Measurements from ENCODE around the gene ULBP3.
"Not testable (repeated sequence)": the region's sequence is repeated elsewhere in the genome, so short reads cannot be mapped to it uniquely, and the experiment has no call there.

The ULBP3 gene

GRCh38 chr6:150043096-150043495, 25.8 kb downstream of the ULBP3 start:
- DNase-seq (ENCODE audit: low read depth in 2 of 2) = no peak

DNA sequence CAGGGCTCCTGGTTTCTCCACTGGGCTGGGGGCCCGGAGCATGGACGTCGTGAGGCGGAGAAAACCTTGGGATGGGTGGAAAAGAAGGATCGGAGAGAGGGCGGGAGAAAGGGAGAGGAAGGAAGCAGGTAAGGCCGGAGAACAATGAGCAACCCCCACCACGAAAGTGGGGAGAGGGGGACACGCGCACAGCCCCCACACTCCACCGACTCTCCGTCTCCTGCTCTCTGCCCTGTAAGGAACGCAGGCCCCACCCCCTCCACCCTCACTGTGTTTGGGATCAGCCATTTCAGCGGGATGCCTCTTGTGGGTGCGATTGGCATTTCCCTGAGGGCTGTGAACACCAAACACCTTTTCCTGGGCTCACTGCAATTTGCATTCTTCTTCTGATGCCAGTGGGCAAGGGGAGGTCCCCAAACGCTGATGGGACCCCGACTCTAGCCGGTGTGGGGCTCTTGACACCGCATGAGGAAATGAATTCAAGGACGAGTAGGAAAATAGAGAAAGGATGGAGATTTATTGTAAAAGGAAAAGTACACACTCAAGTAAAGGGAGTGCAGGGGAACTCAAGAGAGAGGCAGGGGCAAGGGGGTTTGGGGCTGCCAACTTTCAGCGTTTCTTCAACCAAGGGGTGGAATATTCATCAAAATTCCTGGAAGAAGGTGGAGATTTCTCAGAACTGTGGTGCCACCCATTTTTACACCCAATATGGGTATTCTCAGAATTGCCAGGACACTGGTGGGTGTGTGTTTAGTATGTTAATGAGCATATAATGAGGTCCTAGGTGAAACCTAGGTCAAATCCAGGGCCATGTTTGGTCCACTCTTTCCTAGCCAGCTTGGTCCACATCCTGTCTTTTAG, 30.5 kb downstream of the ULBP3 start:
- DNase-seq (ENCODE audit: low read depth in 2 of 2) = no peak

DNA sequence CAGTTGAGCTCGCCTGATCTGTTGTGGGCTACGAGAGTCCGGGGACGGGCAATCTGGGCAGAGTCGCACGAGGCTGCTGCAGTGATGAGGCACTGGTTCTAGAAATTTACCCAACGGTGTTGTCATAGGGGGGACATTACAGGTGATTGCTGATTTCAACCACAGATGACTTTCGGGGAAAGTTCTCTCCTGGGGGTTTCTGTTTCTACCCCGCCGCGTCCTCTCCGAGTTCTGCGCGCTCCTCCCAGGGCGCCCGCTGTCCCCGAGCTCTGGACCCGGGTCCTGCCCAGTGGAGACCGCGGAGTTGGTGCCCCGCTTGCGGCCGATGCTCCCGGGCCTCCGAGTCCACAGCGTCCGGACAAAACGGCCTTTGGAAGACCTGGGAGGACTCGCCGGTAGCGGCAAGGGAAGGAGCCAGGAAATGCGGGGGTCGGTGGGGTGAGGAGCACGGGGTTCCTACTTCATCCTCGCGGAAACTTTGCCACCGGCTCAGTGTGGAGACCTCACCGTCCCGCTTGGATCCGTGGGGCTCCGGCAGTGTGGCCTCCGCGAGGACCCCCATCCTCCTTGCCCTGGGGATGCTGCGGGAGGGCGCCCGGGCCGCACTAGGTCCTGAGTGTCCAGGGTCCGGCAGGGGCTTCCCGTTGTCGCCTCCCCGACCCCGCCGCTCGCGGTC, 31.3 kb downstream of the ULBP3 start:
- DNase-seq (ENCODE audit: low read depth in 2 of 2) = no peak

- no peak for DNase-seq (ENCODE audit: low read depth in 2 of 2)
These were observed 32.8 kb downstream of the ULBP3 start for GRCh38 chr6:150036081-150036480.

- no peak for DNase-seq (ENCODE audit: low read depth in 2 of 2)
These were observed 35.6 kb downstream of the ULBP3 start for GRCh38 chr6:150033207-150033771.

- DNase-seq (ENCODE audit: low read depth in 2 of 2) = no peak
These were observed 36.3 kb downstream of the ULBP3 start for GRCh38 chr6:150032598-150032997.

GRCh38 chr6:150030611-150031010, 38.3 kb downstream of the ULBP3 start:
- no peak for DNase-seq (ENCODE audit: low read depth in 2 of 2)

DNA sequence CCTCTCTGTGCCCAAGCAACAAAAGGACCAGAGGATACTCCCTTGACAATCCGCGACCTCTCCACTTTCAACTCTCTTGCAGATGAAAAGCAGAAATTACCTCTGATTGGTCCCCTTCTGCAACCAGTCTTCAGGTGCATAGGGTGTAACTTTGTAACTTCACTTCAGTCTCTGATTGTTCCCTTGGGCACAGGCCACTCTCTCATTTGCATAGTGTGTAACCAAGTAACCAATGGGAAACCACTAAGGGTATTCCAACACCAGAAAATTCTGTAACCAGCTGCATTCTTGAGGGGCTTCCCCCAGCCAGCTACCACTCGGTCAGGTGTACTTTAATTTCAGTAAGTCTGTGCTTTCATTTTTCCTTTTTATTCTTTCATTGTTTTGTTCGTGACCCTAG, 39.2 kb downstream of the ULBP3 start:
- no peak for DNase-seq (ENCODE audit: low read depth in 2 of 2)

- no peak for DNase-seq (ENCODE audit: low read depth in 2 of 2)
These were observed 39.6 kb downstream of the ULBP3 start for GRCh38 chr6:150029276-150029675.

GRCh38 chr6:150028799-150029198, 40.1 kb downstream of the ULBP3 start:
- DNase-seq (ENCODE audit: low read depth in 2 of 2) = no peak

DNA sequence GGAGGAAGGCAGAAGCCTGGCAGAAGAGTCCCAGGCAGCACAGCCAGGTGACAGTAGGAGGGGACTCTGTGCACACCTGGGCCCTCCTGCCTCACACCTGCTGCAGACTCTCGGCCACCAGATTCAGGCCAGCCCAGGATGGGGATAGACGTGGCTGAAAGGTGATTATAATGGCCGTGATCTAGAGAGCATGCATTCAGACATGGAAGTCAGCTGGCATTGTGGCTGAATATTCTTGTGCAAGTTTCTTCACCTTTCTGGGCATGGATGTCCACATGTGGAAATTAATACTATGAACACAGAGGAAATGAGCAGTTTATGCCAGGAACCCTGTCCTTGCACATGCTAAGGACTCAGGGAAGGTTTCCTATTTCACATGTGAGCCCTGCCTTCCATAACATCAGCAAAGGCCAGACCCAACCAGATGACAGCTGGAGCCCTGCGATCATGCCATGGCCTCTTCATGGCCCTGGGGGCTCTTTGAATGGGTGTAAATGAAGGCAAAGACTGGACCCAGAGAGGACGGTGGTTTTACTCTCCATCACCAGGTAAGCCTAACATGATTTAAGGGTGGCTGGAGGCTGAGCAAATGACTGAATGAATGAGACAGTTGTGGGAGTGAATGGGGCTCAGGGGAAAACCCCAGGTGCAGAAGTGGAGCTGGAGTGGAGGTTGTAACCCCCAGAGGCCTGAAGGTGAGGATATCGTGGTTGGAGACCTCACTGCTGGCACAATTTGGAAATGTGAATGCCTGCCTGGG, 40.9 kb downstream of the ULBP3 start:
- DNase-seq (ENCODE audit: low read depth in 2 of 2) = no peak

DNA sequence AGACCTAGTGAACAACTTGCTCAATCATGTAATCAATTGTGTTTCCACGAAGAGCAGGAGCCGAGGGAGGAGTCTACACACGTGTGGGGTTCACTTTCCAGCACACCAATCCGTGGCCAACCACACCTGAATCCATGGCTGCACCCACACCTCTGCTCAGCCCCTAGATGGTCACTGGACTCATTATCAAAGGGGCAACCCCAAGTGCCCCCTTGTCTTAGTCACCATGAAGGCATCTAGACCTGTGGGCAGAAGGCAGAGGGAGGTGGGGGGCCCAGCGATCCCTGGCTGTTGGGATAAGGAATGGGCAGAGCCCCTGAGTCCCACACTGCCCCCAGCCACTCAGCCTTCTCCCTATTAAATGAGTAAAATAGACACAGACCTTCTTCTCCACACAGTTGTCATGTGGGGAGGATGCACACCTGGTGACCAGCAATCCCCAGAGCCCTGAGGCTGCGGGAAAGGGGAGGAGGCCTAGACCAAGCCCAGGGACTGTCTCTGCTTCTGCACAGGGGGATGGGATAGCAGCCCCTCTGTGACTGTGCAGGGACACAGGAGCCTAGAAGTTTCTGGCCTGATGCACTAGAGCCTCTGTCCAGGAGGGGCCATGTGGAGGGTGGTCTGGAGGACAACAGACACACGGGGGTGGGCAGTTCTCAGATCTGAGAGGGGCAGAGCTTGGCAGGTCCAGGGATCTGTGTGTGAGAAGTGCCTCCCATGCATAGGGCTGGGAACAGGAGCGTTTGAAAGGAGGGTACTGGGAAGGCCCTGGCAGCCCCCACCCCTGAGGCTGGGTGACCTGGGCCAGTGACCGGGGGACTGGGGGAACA, 41.7 kb downstream of the ULBP3 start:
- DNase-seq (ENCODE audit: low read depth in 2 of 2) = no peak

GRCh38 chr6:150025201-150025917, 43.6 kb downstream of the ULBP3 start, which contains the start of gene RAET1L:
RAET1L (minus strand) TSS chr6:150025532; CDS start chr6:150025471, 61 bp downstream.
- DNase-seq (ENCODE audit: low read depth in 2 of 2) = peak in 1 of 2 donors; percentile 20

DNA sequence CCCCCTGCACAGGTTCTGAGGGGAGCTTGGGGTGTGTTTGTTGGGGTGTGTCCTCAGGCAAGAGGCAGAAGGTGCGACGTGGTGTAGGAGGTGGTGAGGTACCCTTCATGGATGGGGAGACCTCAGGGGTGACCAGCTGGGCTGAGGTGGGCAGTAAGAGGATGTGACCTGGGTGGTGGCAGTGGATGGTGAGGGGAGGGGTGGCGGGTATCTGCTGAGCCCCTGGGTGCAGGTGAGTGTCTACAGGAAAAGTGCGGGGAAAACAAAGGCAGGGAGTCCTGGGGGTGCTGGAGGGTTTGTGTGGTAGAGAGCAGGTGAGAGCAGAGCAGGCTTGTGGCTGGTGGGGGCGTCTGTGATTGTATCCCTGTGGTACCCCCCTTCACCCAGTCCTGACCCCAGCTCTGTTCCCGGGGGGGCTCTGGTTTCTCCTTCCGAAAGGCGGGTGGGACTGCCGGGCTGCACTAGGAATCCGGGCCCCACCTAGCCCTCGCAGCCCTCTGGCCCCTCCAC, 44.2 kb downstream of the ULBP3 start:
- DNase-seq (ENCODE audit: low read depth in 2 of 2) = no peak

DNA sequence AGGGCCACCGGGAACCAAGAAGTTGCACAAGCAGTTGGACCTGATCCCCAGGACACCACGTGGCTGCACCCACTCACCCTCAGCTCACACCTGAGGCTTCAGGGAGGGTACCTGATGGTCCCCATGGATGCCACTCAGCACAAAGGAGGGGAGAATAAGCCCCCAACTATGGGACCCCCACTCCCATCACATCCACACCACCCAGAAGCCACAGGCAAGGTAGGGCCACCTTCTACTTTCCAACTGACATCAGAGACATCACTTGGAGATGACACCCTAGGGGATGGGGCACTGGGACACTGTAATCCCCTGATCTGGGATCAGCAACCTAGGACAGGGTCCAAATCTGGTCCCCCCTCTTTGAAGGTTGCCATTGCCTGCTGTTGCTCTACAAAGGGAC, 44.9 kb downstream of the ULBP3 start:
- not testable (repeated sequence) for DNase-seq (ENCODE audit: low read depth in 2 of 2)

DNA sequence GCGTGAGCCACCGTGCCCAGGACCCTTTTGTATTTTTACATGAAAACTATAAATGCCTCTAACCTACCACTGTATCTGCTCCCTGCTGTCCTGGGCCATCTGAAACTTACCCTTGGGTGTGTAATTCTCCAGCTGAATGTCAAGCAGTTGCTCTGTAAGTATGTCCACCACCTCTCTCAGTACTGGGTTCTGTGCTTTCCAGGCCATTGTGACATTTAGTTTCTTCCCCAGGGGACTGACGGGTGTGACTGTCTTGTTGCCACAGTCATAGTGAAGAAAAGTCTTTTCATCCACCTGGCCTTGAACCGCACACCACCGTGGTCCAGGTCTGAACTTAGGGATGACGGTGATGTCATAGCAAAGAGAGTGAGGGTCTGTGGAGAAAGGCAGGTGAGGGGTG, 47.1 kb downstream of the ULBP3 start:
- not testable (repeated sequence) for DNase-seq (ENCODE audit: low read depth in 2 of 2)

GRCh38 chr6:150018846-150019580, 49.9 kb downstream of the ULBP3 start:
- no peak for DNase-seq (ENCODE audit: low read depth in 2 of 2)

- DNase-seq (ENCODE audit: low read depth in 2 of 2) = not testable (repeated sequence)
These were observed 51.8 kb downstream of the ULBP3 start for GRCh38 chr6:150017186-150017521.

DNA sequence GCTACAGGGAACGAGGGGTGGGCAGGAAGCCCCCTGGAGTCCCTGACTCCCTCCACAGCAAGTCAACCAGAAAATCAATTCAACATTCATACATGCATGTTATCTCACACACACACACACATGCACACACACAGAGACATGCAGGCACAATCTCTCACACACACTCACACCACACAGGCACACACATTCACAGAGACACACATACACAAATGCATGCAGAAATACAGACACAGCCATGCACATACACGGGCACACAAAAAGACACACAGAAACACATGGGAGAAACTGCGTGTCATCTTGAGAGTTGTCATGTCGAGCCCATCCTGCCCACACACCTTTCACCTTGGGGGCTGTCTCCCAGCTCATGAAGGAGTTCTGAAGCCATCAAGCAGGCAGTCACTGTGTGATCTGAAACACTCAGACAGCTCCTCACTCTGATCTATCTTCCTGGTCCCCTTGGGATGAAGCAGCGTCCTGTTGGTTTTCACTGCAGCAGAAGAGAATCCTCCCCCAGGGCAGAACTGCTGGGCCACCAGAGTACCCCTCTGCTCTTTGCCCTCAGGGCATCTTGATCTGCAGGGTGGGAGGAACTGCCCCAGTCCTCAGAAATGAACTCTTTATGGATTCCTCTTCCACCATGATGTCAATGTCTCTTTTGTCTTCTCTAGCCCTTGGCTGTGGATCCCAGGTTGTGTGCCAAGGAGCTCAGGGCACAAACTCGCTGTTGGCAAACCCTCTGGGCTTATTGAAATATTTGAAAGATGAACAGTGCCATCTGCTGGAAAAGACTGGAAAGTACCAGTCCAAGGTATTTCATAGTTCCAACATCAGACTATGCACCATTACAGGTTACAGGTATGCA, 52.4 kb downstream of the ULBP3 start:
- DNase-seq (ENCODE audit: low read depth in 2 of 2) = peak in 1 of 2 donors; percentile 25

Data from stimulated activated CD4-positive, alpha-beta T cell treated with anti-CD3 and anti-CD28 coated beads, Interleukin-15, amount 100 ng/mL, for 48 hours (primary cell).